GM19452 (cell line): ENCODE data around the gene FADS3.

Experiments used
- ATAC-seq: cut with Tn5 transposase; IDR thresholded peaks from one replicate; pipeline ENCODE4 v1.9.1; 2021; ENCODE audit not compliant: unreplicated experiment

FADS3 gene

GRCh38 chr11:61913699-61914395, 22.5 kb upstream of the FADS3 start:
- ATAC-seq = no peak

- no peak for ATAC-seq
These were observed 21.8 kb upstream of the FADS3 start for GRCh38 chr11:61912991-61913698.

GRCh38 chr11:61912530-61912898, 21.2 kb upstream of the FADS3 start:
- ATAC-seq = no peak

GRCh38 chr11:61911701-61912529, 20.6 kb upstream of the FADS3 start:
- ATAC-seq = no peak

- ATAC-seq = no peak
These were observed 19.9 kb upstream of the FADS3 start for GRCh38 chr11:61911128-61911700.

- ATAC-seq = no peak
These were observed 19.1 kb upstream of the FADS3 start for GRCh38 chr11:61910187-61911127.

GRCh38 chr11:61908730-61909316, 17.5 kb upstream of the FADS3 start:
- no peak for ATAC-seq

- ATAC-seq = no peak
These were observed 16.8 kb upstream of the FADS3 start for GRCh38 chr11:61907871-61908729.

GRCh38 chr11:61907282-61907681, 15.9 kb upstream of the FADS3 start:
- no peak for ATAC-seq

GRCh38 chr11:61906522-61906909, 15.2 kb upstream of the FADS3 start:
- no peak for ATAC-seq

- ATAC-seq = no peak
These were observed 14.6 kb upstream of the FADS3 start for GRCh38 chr11:61905801-61906521.

GRCh38 chr11:61905067-61905696, 13.8 kb upstream of the FADS3 start:
- ATAC-seq = no peak

- ATAC-seq = no peak
These were observed 13.2 kb upstream of the FADS3 start for GRCh38 chr11:61904539-61905048.

GRCh38 chr11:61903845-61904244, 12.5 kb upstream of the FADS3 start:
- ATAC-seq = no peak

- ATAC-seq = no peak
These were observed 11.0 kb upstream of the FADS3 start for GRCh38 chr11:61902313-61902712.

- no peak for ATAC-seq
These were observed 10.1 kb upstream of the FADS3 start for GRCh38 chr11:61901397-61901796.

GRCh38 chr11:61900251-61900650, 8.9 kb upstream of the FADS3 start:
- no peak for ATAC-seq
